HG03159 (cell line): ENCODE results near the gene ATP6V0A1.
A peak's percentile ranks its signal among the peaks of the same experiment; 100 is the strongest.
"Not testable (repeated sequence)": the region's sequence is repeated elsewhere in the genome, so short reads cannot be mapped to it uniquely, and the experiment has no call there.

Experiments
- ATAC-seq: cut with Tn5 transposase; IDR thresholded peaks from one replicate; pipeline ENCODE4 v1.9.1; 2021; ENCODE audit warnings: mild to moderate bottlenecking, moderate library complexity; ENCODE audit not compliant: unreplicated experiment

ATP6V0A1 gene

DNA sequence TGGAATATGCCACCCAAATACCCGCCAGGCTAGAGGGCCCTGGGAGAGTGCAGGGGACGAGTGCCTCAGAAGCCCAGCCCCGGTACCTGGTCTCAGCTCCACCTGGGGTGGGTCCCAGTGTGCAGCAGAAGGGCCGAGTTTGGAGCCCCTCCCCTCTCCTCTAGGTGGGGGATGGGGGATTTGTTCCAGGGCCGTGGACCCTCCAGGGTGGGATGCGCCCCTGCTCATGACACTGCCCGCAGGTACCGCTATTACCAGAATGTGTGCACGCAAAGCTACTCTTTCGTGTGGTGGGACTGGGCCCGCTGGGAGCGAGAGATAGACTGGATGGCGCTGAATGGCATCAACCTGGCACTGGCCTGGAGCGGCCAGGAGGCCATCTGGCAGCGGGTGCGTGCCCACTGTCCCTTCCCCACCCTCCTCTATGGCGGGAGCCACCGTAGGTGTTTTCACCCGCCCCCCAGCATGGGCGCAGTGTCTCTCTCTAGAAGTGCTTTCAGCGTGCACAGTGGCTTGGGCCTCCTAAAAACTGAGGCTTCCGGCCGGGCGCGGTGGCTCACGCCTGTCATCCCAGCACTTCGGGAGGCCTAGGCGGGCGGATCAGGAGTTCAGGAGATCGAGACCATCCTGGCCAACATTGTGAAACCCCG lies 78.6 kb downstream of the ATP6V0A1 start:
- ATAC-seq: no peak

DNA sequence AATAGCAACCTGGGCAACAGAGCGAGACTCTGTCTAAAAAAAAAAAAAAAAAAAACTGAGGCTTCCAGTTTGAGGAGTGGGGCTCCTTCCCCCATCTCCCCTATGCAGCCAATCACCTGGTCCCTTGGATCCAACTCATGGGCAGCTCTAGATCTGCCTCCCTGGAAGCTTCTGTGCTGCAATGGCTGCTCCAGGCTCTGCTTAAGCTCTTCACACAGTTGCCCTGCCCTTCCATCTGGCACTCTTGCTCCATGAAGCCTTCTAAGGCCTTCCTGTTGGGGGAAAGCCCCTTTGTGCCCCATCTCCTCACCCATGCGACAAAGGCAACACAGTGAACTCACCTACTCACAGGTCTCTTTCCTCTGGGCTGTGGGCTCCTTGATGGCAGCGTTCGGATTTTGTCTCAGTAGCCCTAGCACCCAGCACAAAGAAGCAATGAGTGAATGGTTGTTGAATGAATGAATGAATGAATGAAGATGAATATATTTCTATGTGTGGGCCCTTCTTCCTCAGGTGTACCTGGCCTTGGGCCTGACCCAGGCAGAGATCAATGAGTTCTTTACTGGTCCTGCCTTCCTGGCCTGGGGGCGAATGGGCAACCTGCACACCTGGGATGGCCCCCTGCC lies 79.3 kb downstream of the ATP6V0A1 start:
- no peak for ATAC-seq

DNA sequence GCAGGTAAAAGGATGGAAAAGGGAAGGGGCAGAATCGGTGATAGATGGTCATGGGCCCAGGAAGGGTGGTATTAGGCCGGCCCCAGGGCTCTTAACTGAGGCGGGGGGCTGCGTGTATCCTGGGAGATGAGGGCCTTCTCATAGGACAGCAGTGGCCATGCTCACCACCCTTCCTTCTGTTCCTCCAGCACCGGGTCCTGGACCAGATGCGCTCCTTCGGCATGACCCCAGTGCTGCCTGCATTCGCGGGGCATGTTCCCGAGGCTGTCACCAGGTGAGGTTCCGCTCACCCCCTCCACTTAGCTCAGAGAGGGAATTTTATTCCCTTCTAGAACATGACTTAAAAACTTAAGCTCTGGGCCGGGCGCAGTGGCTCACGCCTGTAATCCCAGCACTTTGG lies 79.8 kb downstream of the ATP6V0A1 start:
- no peak for ATAC-seq

DNA sequence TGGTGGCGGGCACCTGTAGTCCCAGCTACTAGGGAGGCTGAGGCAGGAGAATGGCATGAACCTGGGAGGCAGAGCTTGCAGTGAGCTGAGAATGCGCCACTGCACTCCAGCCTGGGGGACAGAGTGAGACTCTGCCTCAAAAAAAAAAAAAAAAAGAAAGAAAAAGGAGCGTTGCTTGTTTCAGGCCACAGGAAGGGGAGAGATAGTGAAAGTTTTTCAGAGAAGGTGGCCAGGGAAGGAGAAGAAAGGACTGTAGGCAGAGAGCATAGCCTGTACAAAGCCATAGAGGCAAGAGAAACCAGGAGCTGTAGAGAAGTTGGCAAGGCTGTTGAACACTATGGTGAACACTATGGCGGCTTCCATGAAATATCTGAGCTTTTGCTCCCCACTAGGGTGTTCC lies 81.9 kb downstream of the ATP6V0A1 start:
- not testable (repeated sequence) for ATAC-seq

DNA sequence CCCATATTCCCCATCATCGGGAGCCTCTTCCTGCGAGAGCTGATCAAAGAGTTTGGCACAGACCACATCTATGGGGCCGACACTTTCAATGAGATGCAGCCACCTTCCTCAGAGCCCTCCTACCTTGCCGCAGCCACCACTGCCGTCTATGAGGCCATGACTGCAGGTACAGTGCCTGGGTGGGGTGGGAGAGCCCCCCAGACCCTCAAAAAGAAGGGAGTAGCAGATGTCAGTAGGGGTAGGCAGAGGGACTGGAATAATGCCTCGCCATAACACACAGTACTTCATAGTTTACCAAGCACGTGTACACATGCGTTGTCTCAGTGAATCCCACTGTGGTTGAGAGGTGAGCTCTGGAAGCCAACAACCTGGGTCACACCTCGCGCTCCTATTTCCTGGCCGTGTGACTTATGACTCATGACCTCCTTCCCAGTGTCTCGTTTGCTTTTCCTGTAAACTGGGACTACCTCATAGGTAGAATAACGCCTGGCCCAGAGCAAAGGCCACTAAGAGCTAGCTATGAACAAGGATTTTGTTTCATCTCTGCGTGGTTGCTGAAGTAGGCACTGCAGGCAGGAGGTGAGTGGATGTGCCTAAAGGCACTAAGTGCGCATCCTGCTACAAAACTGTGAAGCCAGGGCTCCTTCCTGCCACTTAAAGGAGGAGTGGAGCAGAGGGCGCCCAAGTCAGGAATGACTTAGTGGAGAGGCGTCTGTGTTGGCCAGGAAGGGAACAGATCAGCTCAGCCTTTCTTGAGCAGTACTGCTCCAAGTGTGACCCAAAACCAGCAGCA lies 82.6 kb downstream of the ATP6V0A1 start:
- no peak for ATAC-seq

DNA sequence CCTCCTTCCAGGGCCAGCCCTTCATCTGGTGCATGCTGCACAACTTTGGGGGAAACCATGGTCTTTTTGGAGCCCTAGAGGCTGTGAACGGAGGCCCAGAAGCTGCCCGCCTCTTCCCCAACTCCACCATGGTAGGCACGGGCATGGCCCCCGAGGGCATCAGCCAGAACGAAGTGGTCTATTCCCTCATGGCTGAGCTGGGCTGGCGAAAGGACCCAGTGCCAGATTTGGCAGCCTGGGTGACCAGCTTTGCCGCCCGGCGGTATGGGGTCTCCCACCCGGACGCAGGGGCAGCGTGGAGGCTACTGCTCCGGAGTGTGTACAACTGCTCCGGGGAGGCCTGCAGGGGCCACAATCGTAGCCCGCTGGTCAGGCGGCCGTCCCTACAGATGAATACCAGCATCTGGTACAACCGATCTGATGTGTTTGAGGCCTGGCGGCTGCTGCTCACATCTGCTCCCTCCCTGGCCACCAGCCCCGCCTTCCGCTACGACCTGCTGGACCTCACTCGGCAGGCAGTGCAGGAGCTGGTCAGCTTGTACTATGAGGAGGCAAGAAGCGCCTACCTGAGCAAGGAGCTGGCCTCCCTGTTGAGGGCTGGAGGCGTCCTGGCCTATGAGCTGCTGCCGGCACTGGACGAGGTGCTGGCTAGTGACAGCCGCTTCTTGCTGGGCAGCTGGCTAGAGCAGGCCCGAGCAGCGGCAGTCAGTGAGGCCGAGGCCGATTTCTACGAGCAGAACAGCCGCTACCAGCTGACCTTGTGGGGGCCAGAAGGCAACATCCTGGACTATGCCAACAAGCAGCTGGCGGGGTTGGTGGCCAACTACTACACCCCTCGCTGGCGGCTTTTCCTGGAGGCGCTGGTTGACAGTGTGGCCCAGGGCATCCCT lies 84.8 kb downstream of the ATP6V0A1 start:
- no peak for ATAC-seq

DNA sequence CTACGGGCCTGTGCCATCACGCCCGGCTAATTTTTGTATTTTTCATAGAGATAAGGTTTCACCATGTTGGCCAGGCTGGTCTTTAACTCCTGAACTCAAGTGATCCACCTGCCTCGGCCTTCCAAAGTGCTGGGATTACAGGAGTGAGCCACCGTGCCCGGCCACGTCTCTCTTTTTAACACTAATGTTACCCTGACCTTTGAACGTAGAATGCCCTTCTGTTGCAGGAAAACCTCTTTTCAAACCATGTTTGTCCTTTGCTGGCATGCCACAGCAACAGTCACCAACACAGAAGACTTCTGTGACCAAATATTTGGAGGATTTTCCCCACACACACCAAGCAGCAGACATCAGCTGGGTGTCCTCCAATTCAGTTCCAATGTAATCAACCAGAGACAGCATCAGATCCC lies 86.2 kb downstream of the ATP6V0A1 start:
- ATAC-seq: no peak

DNA sequence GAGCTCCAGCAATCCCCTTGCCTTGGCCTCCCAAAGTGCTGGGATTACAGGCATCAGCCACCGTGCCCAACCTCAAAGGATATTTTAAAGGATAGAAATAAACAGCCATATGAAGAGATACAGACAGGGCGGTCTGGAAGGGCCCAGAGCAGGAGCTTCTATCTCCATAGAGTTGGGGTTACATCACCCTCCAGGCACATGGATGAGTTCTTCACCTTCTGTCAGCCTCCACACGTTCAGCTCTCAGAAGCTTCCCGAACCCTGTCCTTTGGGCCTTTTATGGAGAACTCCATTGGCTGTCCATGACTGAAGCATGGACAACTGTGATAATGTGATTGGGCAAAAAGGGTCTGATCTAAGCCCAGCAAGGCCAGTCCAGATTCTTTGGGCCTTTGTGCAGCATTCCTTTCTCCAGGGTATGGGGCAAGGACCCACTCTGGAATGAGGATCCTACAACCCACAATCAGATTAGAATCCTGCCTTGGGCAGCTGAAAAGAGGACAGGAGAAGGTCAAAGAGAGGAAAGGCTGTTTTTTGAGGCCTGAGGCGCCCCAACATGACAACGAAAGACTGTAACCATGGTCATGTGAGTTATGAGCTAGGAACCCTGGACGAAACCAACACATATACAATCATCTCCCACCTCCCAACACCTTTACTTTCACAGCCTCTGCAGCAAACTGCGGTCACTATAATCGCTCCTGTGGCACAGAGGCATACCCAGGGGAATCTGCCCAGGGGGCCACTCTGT lies 87.3 kb downstream of the ATP6V0A1 start:
- not testable (repeated sequence) for ATAC-seq

DNA sequence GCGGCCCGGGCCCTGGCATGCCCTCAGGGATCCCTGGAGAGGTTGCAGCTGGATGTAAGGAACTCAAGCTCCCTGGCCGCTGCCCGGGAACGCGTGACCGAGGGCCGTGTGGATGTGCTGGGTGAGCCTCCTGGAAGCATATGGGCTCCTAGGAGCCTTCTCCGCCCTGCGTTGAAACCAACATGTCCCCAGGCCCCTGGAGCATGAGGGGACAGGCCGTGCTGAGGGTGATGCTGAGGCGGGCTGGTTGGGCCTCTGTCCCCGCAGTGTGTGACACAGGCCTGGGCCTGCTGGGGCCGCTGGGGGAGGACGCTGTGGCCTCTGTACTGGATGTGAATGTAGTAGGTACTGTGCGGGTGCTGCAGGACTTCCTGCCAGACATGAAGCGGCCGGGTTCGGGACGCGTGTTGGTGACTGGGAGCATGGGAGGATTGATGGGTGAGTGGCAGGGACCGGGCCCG lies 88.4 kb downstream of the ATP6V0A1 start:
- no peak for ATAC-seq

DNA sequence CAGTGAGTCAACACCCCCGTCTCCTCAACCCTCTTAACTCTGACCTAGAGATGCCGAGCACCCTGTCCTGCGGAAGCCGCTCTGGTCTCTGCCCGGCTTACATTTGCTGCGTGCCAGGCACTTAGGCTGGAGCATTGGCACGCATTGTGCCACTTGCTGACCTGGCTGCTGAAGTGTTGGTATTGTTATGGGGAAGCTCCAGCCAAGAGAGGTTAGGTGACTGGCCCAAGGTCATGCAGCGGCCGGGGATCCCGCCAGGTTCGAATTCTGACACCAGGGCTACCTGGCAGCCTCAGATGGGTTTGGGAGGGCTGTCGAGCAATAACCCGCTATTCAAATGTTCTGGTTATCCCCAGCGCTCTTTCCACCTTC lies 89.0 kb downstream of the ATP6V0A1 start:
- no peak for ATAC-seq

DNA sequence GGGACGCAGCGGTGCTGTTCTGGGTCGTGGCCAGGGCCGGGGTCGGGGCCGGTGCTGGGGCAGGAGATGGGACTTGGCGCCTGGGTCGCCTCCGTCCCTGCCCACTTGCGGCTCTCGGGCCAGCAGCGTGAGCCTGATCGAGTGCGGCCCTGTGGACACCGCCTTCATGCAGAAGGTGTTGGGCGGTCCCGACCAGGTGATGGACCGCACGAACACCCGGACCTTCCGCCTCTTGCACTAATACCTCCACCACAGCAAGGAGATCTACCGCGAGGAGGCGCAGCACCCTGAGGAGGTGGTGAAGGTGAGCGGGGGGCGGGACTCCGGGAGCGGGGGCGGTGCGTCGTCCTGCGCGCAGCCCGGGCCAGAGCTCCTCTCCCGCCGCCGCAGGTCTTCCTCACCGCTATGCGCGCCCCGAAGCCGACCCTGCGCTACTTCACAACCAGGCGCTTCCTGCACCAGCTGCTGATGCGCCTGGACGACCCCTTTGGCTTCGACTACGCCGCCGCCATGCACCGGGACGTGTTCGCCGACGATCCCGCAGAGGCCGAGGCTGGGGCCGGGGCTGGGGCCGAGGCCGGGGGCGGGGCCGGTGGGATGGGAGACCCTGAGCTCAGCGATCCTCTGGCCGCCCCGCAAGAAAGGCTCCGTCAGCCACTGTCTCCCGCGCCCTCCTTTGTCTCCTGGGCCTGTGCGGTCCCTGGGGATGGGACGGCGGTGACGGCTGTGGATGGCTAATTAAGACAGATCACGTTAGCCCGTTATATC lies 89.6 kb downstream of the ATP6V0A1 start:
- peak; percentile 55 for ATAC-seq

DNA sequence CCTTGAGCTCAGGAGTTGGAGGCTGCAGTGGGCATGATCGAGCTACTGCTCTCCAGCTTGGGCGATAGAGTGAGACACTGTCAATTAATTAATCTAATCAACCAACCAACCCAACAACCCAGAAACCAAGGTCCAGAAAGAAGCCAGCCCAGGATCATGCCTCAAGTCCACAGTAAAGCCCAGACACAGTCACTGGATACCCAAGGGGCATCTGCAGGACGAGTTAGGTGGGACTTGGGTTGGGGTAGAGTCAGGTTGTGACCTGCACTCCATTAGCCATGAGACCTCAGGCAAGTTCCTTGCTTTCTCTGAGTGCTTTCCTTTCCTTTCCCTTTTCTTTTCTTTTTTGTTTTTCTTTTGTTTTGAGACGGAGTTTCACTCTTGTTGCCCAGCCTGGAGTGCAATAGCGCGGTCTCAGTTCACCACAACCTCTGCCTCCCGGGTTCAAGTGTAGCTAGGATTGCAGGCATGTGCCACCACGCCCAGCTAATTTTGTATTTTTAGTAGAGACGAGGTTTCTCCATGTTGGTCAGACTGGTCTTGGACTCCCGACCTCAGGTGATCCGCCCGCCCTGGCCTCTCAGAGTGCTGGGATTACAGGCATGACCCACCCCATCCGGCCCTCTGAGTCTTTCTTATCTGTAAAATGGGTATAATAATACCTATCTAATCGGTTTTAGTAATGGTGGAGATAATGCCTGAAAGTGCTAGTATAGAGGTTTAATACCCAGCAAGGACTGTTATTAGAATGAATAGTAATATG lies 90.5 kb downstream of the ATP6V0A1 start:
- no peak for ATAC-seq

DNA sequence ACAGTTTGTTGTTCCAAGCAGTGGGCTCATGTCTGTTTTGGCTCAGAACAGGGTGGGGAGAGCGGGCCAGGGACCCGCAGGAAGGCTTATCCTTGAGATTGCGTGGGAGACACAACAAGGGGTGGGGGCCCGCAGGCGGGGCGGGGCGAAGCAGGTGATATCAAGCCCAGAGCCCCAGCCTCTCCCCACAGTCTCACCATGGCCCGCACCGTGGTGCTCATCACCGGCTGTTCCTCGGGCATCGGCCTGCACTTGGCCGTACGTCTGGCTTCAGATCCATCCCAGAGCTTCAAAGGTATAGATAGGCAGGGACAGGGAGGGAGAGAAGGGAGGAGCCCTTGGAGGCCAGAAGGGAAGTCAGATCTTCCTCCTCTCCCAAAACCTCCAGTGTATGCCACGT lies 94.1 kb downstream of the ATP6V0A1 start, which contains the start of gene HSD17B1:
TSS of gene HSD17B1 (plus strand) at position 188 of the 400 bp plus-strand sequence. CDS start at position 199, 11 bp downstream.
- not testable (repeated sequence) for ATAC-seq

DNA sequence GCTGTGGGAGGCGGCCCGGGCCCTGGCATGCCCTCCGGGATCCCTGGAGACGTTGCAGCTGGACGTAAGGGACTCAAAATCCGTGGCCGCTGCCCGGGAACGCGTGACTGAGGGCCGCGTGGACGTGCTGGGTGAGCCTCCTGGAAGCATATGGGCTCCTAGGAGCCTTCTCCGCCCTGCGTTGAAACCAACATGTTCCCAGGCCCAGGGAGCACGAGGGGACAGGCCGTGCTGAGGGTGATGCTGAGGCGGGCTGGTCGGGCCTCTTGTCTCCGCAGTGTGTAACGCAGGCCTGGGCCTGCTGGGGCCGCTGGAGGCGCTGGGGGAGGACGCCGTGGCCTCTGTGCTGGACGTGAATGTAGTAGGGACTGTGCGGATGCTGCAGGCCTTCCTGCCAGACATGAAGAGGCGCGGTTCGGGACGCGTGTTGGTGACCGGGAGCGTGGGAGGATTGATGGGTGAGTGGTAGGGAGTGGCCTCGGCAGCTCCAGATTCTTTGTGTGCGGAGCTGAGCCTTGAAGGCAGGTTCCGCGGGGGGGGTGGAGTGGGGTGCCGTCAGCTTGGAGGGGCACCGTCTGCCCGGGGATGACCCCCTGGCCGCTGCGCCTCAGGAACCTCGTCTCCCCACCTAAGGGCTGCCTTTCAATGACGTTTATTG lies 94.6 kb downstream of the ATP6V0A1 start:
- no peak for ATAC-seq

DNA sequence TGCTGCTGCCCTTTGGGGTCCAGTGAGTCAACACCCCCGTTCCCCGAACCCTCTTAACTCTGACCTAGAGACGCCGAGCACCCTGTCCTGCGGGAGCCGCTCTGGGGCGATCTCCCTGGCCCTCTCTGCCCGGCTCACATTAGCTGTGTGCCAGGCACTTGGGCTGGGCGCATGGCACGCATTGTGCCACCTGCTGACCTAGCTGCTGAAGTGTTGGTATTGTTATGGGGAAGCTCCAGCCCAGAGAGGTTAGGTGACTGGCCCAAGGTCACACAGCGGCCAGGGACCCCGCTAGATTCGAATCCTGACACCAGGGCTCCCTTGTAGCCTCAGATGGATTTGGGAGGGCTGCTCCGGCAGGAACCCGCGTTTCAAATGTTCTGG lies 95.2 kb downstream of the ATP6V0A1 start:
- no peak for ATAC-seq

DNA sequence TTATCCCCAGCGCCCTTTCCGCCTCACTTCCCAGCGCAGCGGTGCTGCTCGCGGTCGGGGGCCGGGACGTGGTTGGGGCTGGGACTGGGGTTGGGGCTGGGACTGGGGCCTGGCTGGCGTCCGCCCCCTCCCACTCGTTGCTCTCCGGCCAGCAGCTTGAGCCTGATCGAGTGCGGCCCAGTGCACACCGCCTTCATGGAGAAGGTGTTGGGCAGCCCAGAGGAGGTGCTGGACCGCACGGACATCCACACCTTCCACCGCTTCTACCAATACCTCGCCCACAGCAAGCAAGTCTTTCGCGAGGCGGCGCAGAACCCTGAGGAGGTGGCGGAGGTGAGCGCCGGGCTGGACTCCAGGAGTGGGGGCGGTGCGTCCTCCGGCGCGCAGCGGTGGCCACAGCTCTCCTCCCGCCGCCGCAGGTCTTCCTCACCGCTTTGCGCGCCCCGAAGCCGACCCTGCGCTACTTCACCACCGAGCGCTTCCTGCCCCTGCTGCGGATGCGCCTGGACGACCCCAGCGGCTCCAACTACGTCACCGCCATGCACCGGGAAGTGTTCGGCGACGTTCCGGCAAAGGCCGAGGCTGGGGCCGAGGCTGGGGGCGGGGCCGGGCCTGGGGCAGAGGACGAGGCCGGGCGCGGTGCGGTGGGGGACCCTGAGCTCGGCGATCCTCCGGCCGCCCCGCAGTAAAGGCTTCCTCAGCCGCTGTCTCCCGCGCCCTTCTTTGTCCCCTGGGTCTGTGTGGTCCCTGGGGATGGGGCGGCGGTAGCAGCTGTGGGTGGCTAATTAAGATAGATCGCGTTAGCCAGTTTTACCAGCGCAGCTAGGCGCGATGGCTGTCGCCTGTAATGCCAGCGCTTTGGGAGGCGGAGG lies 95.8 kb downstream of the ATP6V0A1 start:
- ATAC-seq: peak; percentile 78

DNA sequence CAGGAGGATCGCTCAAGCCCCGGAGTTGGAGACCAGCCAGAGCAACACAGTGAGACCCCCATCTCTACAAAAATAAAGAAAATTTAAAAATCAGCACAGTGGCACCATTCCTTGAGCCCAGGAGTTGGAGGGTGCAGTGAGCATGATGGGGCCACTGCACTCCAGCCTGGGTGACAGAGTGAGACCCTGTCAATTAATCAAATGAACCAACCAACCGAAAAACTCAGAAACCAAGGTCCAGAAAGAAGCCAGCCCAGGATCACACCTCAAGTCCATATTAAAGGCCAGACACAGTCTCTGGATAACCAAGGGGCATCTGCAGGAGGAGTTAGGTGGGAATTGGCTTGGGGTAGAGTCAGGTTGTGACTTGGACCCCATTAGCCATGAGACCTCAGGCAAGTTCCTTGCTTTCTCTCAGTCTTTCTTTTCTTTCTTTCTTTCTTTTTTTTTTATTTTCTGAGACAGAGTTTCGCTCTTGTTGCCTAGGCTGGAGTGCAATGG lies 96.5 kb downstream of the ATP6V0A1 start:
- ATAC-seq: no peak
